ENCODE results near the gene FFAR1.

DNA sequence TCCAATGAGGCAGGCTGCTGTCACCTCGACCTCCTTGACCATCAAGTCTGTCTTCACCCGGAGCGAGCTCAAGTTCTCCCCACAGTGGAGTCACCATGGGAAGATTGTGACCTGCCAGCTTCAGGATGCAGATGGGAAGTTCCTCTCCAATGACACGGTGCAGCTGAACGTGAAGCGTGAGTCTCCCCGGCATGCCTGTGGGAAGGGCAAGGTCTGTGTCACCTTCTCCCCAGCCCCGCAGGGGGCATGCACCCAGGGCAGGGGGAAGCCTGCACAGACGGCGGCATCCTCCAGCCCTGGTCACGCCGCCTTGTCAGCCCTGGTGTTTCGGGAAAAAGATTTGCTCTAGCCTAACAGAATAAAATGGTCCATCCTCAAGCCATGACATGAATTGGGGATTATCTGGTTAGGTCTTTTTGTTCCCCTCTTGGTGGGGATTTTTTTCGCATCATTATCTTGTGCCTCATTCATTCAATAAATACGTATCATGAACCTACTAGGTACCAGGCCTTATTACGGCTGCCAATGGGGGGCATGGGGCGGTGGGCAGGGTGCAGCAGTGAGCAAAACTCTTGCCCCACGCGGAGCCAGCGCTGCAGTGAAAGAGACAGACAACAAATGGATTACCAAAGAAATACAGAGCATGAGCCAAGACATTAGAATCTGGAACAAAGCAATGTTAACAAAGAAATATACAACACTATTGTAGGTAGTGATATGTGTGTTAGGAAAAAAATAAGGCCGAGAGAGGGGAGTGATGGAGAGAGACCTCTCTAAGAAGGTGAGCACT lies 11.3 kb upstream of the FFAR1 start:
- TF ChIP-seq SP1 (IDR thresholded peaks at IDR 0.05) (no peak), ZNF384 (IDR thresholded peaks at IDR 0.05) (no peak), HDGF (IDR thresholded peaks at IDR 0.05; ENCODE audit: borderline replicate concordance) (no peak), ELF4 (IDR thresholded peaks at IDR 0.05) (no peak), LEF1 (IDR thresholded peaks at IDR 0.05; ENCODE audit: borderline replicate concordance) (no peak), FOXM1 (IDR thresholded peaks at IDR 0.05; ENCODE audit: borderline replicate concordance) (no peak), BHLHE40 (IDR thresholded peaks at IDR 0.05; ENCODE audit: borderline replicate concordance) (no peak), TARDBP (IDR thresholded peaks at IDR 0.05) (no peak), L3MBTL2 (conservative IDR thresholded peaks at IDR 0.05) (no peak), FOXK2 (IDR thresholded peaks at IDR 0.05) (no peak), FOXA1 (IDR thresholded peaks at IDR 0.05) (no peak), CTBP1 (IDR thresholded peaks at IDR 0.05; ENCODE audit: borderline replicate concordance) (no peak)
